Measurements from ENCODE around the gene AACS. TPM values are rescaled to one million over a fixed set of nuclear protein-coding genes. Genes with fewer than 3 reads are reported as not detected.
"Not testable (repeated sequence)": the region's sequence is repeated elsewhere in the genome, so short reads cannot be mapped to it uniquely, and the experiment has no call there.

The AACS gene
- total RNA-seq, 4 donors from 2014 or later, result 14.8 to 24.0 (median 20.1) TPM

DNA sequence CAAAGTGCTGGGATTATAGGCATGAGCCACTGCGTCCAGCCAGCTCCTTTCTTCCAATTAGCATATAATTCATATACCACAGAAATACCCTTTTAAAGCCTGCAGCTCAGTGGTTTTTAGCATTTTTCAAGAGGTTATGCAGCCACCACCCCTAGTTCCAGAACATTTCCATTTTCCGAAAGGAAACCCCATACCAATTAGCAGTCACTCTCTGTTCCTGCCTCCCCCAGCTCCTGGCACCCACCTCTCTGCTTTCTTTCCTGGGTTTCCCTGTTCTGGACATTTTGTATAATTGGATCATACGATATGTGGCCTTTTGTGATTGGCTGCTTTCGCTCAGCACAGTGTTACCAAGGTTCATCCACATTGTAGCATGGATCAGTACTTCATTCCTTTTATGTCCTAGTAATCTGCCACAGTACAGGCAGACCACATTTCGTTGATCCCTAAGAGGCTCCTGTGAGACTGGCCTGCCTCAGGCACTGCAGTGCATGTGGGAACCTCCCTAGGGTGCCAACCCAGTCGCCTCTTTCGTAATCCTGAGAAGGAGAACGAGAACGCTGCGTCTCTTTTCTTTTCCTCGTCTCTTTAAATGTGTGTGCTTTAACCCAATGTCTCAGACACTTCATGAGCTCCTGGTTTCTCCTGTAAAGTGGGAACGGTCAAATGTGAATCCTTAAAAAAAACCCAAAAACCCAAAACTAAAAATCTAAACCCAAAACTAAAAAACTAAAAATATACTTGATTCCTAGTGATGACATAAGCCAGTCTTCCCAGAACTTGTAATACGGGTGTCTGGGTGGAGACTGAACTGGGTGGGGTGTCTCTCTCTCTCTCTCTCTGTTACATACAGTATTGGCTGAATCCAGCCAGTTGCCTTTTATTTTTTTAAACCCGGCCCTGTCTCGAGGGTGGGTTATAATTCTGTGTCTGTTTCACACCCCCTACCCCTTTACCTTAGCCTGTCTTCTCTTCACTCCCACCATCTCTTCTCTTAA is 14.7 kb downstream of the AACS start:
- Histone ChIP-seq H3K9me3 (no peaks in the 10 kb centered on the region), H3K27me3 (no peaks in the 10 kb centered on the region), H3K4me3 (replicated peaks in 1 of 3) (no peak overlapping the region), H3K27ac (no peak overlapping the region), H3K36me3 (peaks cover 15 to 18% of the 10 kb centered on the region in 2 donors), H3K4me1 (no peaks in the 10 kb centered on the region)
- no peak for DNase-seq
- TF ChIP-seq POLR2A (IDR thresholded peaks at IDR 0.05), result no peak
- TF ChIP-seq, protein P1, sequence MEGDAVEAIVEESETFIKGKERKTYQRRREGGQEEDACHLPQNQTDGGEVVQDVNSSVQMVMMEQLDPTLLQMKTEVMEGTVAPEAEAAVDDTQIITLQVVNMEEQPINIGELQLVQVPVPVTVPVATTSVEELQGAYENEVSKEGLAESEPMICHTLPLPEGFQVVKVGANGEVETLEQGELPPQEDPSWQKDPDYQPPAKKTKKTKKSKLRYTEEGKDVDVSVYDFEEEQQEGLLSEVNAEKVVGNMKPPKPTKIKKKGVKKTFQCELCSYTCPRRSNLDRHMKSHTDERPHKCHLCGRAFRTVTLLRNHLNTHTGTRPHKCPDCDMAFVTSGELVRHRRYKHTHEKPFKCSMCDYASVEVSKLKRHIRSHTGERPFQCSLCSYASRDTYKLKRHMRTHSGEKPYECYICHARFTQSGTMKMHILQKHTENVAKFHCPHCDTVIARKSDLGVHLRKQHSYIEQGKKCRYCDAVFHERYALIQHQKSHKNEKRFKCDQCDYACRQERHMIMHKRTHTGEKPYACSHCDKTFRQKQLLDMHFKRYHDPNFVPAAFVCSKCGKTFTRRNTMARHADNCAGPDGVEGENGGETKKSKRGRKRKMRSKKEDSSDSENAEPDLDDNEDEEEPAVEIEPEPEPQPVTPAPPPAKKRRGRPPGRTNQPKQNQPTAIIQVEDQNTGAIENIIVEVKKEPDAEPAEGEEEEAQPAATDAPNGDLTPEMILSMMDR (IDR thresholded peaks at IDR 0.05), result no peak
- WGBS, 2 donors, result 91 to 93% methylated on average over 15 of the region's 15 CpGs
- intact Hi-C loops (cut with DNase I), result no loop called here

DNA sequence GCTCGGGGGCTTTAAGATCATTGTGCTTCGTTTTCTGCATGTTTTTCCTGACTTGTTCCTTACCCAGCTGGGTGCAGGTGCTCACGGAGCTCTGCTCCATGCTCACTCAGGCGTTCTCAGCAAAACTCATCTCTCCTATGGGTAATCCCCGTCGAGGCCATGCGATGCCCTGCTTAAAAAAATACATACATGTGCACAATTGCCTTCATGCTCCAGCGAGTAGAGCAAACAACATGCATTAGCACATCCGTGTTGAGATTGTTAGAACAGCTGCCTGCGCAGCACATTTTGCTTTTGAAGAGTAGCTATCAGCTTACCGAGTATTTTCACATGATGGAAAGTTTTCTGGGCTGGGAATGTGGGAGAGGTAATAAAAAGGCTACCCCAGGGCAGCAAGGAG is 16.2 kb downstream of the AACS start:
- Histone ChIP-seq H3K9me3 (no peaks in the 10 kb centered on the region), H3K4me3 (replicated peaks in 1 of 3) (no peak overlapping the region), H3K4me1 (no peaks in the 10 kb centered on the region), H3K36me3 (peaks cover 8 to 23% of the 10 kb centered on the region in 2 donors), H3K27ac (no peak overlapping the region), H3K27me3 (no peaks in the 10 kb centered on the region)
- 75 to 84% methylated on average over 11 of the region's 11 CpGs for WGBS, 2 donors
- intact Hi-C loops (cut with DNase I), result no loop called here
- TF ChIP-seq POLR2A (IDR thresholded peaks at IDR 0.05), result no peak
- TF ChIP-seq, protein P1 (IDR thresholded peaks at IDR 0.05), result no peak
- DNase-seq, result no peak

DNA sequence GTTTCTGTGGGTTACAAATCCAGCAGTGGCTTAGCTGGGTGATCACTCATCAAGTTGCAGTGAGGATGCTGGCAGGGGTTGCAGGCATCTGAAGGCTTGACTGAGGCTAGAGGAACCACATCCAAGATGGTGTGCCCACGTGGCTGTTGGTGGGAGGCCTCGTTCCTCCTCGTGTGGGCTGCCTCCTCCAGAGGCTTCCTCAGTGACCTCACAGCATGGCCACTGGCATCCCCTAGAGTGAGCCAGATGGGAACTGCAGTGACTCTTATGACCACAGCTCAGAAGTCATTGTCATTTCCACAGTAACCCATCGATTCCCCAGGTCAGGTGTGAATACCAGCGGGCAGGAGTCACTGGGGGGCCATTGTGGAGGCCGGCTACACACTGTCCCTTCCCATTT is 17.8 kb downstream of the AACS start:
- Histone ChIP-seq H3K9me3 (no peaks in the 10 kb centered on the region), H3K36me3 (peaks cover 7 to 14% of the 10 kb centered on the region in 2 donors), H3K4me3 (replicated peaks in 1 of 3) (no peak overlapping the region), H3K27ac (no peak overlapping the region), H3K27me3 (no peaks in the 10 kb centered on the region), H3K4me1 (no peaks in the 10 kb centered on the region)
- intact Hi-C loops (cut with DNase I), result no loop called here
- no peak for DNase-seq
- whole genome bisulfite sequencing, 2 donors, result 84 to 90% methylated on average over 4 to 6 of the region's 6 CpGs
- TF ChIP-seq POLR2A (IDR thresholded peaks at IDR 0.05), result no peak
- TF ChIP-seq, protein P1 (IDR thresholded peaks at IDR 0.05), result no peak

DNA sequence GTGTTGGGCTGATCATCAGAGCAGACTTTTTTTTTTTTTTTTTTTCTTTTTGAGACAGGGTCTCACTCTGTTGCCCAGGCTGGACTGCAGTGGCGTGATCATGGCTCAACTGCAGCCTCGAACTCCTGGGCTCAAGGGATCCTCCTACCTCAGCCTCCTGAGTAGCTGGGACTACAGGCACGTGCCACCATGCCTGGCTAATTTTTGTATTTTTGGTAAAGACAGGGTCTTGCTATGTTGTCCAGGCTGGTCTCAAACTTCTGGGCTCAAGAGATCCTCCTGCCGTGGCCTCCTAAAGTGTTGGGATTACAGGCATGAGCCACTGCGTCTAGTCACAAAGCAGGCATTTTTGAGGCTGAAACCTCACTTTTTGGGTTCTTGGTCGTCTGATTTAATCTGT is 23.0 kb downstream of the AACS start:
- H3K9me3 ChIP-seq; H3K27ac ChIP-seq; DNase-seq; intact Hi-C loops (cut with DNase I); H3K4me3 ChIP-seq (replicated peaks in 1 of 3); H3K4me1 ChIP-seq; H3K27me3 ChIP-seq: not testable (repeated sequence)
- 81 to 84% methylated on average over 6 of the region's 6 CpGs for WGBS, 2 donors
- H3K36me3 ChIP-seq, result peaks cover 6 to 14% of the 10 kb centered on the region in 2 donors

DNA sequence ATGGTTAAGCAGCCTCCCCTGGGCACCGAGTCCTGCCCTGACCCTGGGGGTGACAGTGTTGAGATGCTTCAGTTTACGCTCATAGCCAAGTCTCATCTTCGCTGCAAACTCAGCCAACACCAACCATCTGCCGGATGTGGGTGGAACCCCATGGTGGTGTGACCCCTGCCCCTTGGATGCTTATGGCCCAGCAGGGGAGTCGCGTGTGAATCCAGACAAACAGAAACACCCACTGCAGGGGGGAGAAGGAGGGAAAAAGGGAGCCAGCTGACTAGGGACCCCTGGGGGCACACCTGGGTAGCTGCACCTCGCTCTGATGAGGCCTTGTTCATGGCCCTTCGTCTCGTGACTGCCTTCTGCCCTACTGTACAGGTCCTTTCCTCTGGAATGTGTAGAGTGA is 23.8 kb downstream of the AACS start:
- intact Hi-C loops (cut with DNase I), result no loop called here
- Histone ChIP-seq H3K9me3 (no peaks in the 10 kb centered on the region), H3K36me3 (peaks cover 6 to 14% of the 10 kb centered on the region in 2 donors), H3K27ac (no peak overlapping the region), H3K4me1 (no peaks in the 10 kb centered on the region), H3K27me3 (no peaks in the 10 kb centered on the region), H3K4me3 (replicated peaks in 1 of 3) (no peak overlapping the region)
- TF ChIP-seq POLR2A (IDR thresholded peaks at IDR 0.05), result no peak
- TF ChIP-seq, protein P1 (IDR thresholded peaks at IDR 0.05), result no peak
- WGBS, 2 donors, result 95 to 97% methylated on average over 7 to 9 of the region's 9 CpGs
- no peak for DNase-seq

Data from thyroid gland (tissue), 4 donors.